Mucosa of descending colon (tissue), 3 donors: ENCODE results near the gene TWSG1. TPM values are rescaled to one million over a fixed set of nuclear protein-coding genes. Genes with fewer than 3 reads are reported as not detected.
"Not testable (repeated sequence)": the region's sequence is repeated elsewhere in the genome, so short reads cannot be mapped to it uniquely, and the experiment has no call there.

ENCODE experiments used
- ATAC-seq: fragments of 200-7000 bp; cut with Tn5 transposase; one replicate; pipeline ENCODE4 v1.9.1; 2020; ENCODE audit warnings: mild to moderate bottlenecking, moderate library complexity
- DNase-seq, 3 donors: peaks; one replicate each; pipeline ENCODE4 v3.0.0-alpha.2; 2020
- H3K36me3 ChIP-seq: fragments of 200-600 bp; one replicate; pipeline ENCODE4 v1.8.0; 2021; ENCODE audit warnings: low read depth, mild to moderate bottlenecking
- H3K4me1 ChIP-seq: fragments of 200-600 bp; one replicate; pipeline ENCODE4 v1.8.0; 2021; ENCODE audit warnings: low read depth, mild to moderate bottlenecking
- H3K4me3 ChIP-seq: fragments of 200-600 bp; one replicate; pipeline ENCODE4 v1.8.0; 2021; ENCODE audit warnings: mild to moderate bottlenecking
- H3K9me3 ChIP-seq: fragments of 200-600 bp; one replicate; pipeline ENCODE4 v1.8.0; 2021; ENCODE audit warnings: mild to moderate bottlenecking
- CTCF ChIP-seq: fragments of 200-600 bp; IDR thresholded peaks from one replicate; pipeline ENCODE4 v1.8.0; 2022; ENCODE audit warnings: antibody characterized with exemption, mild to moderate bottlenecking
- intact Hi-C, 2 donors: fragments of 100-400 bp; cut with DNase I in 1 of 2; cut with micrococcal nuclease in 1 of 2; formaldehyde crosslinking; loops; one replicate each; pipeline versions ENCODE4 v1.11.0 to v1.11.1; 2022; cut with DNase I, micrococcal nuclease
- total RNA-seq, 3 donors: library from RNA; stranded (reverse); fragmentation: NEBNext Ultra II Directional in 2 of 3; extraction: Animal tissue kit (Norgen Biotek cat#: 25700) in 2 of 3; gene quantifications; one replicate each; pipeline versions ENCODE4 v1.2.1 to v1.2.4, GENCODE V29; 2021 to 2023
- donor health status: DM: no; HTN: no; CAD: no; lungs with moderate emphysema.
- donor health status: DM: no; HTN: no; CAD: no.
- donor health status: DM: no; HTN: yes; CAD: no.

TWSG1 gene
- total RNA-seq, 3 donors from 2014 or later: 10.5 to 45.3 (median 17.8) TPM

- intact Hi-C loops: no loop called here
- Histone ChIP-seq H3K4me3 (no peak overlapping the region), H3K36me3 (no peaks in the 10 kb centered on the region), H3K4me1 (no peaks in the 10 kb centered on the region), H3K9me3 (no peaks in the 10 kb centered on the region)
- ATAC-seq (no peak), DNase-seq (no peak)
- TF ChIP-seq CTCF: no peak
Measured at GRCh38 chr18:9421096-9421900, 86.7 kb downstream of the TWSG1 start.

- H3K9me3 ChIP-seq: no peaks in the 10 kb centered on the region
- H3K4me3 ChIP-seq: no peak overlapping the region
- ATAC-seq (no peak), DNase-seq (no peak)
- no peaks in the 10 kb centered on the region for H3K36me3 ChIP-seq
- intact Hi-C loops: no loop called here
- no peaks in the 10 kb centered on the region for H3K4me1 ChIP-seq
- no peak for TF ChIP-seq CTCF
Measured at GRCh38 chr18:9421901-9422327, 87.3 kb downstream of the TWSG1 start.

- peak; percentile 68 for ATAC-seq
- H3K4me3 ChIP-seq: no peak overlapping the region
- DNase-seq: peak in 2 of 3 donors; percentile 35 to 44
- H3K4me1 ChIP-seq: no peaks in the 10 kb centered on the region
- H3K36me3 ChIP-seq: no peaks in the 10 kb centered on the region
- TF ChIP-seq CTCF: no peak
- intact Hi-C loops: no loop called here
- no peaks in the 10 kb centered on the region for H3K9me3 ChIP-seq
Measured at GRCh38 chr18:9422816-9423519, 88.4 kb downstream of the TWSG1 start.

GRCh38 chr18:9423648-9424047, 89.1 kb downstream of the TWSG1 start:
- DNase-seq (peak in 1 of 3 donors; percentile 30), ATAC-seq (peak; percentile 75)
- H3K36me3 ChIP-seq, H3K4me1 ChIP-seq, intact Hi-C loops, H3K9me3 ChIP-seq, H3K4me3 ChIP-seq: not testable (repeated sequence)

GRCh38 chr18:9424235-9424634, 89.7 kb downstream of the TWSG1 start:
- intact Hi-C loops, H3K4me3 ChIP-seq, ATAC-seq, H3K36me3 ChIP-seq, H3K9me3 ChIP-seq, DNase-seq, H3K4me1 ChIP-seq: not testable (repeated sequence)

- ATAC-seq (no peak), DNase-seq (no peak)
- no peak for TF ChIP-seq CTCF
- H3K4me1 ChIP-seq: no peaks in the 10 kb centered on the region
- H3K36me3 ChIP-seq: no peaks in the 10 kb centered on the region
- no peak overlapping the region for H3K4me3 ChIP-seq
- H3K9me3 ChIP-seq: no peaks in the 10 kb centered on the region
- intact Hi-C loops: no loop called here
Measured at GRCh38 chr18:9426753-9427152, 92.2 kb downstream of the TWSG1 start.
